GM12891 (cell line): ENCODE measurements around the gene DAP3.
"Not testable (repeated sequence)": the region's sequence is repeated elsewhere in the genome, so short reads cannot be mapped to it uniquely, and the experiment has no call there.

Experiments used
- POLR2A ChIP-seq: IDR thresholded peaks from 2 replicates; pipeline ENCODE4 v1.6.1; 2011; ENCODE audit warnings: low read depth, low read length, control low read depth
- POLR2AphosphoS5 ChIP-seq: IDR thresholded peaks from 2 replicates; pipeline ENCODE4 v1.6.1; 2011; ENCODE audit warnings: low read depth, low read length, control low read depth
- SPI1 ChIP-seq: IDR thresholded peaks from 2 replicates; pipeline ENCODE4 v1.6.1; 2011; ENCODE audit warnings: low read depth, low read length, control low read depth

DNA sequence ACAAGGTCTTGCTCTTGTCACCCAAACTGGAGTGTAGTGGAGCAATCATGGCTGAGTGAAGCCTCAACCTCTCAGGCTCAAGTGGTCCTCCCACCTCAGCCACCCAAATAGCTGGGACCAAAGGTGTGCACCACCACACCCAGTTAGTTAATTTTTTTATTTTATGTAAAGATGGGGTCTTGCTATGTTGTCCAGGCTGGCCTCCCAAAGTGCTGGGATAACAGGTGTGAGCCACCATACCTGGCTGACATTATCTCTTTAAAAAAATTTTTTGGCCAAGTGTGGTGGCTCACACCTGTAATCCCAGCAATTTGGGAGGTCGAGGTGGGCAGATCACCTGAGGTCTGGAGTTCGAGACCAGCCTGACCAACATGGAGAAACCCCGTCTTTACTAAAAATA lies 70.1 kb downstream of the DAP3 start:
- not testable (repeated sequence) for TF ChIP-seq POLR2AphosphoS5, POLR2A, SPI1
